RWPE1 (cell line): Measurements from ENCODE around the gene VEGFA.

Experiments
- CTCF ChIA-PET: fragments of 350-600 bp; sonication (Branson Sonifier 250); formaldehyde crosslinking; extraction: SDS; loops from one replicate; lab custom pipeline; 2021; lab: Yijun Ruan, JAX
- POLR2A ChIA-PET: fragments of 400-600 bp; formaldehyde crosslinking; extraction: SDS; loops from one replicate; lab custom pipeline; 2020; ENCODE audit warnings: antibody characterized with exemption; ENCODE audit not compliant: low non-redundant PET; lab: Yijun Ruan, JAX
- DNase-seq: peaks from one replicate; pipeline ENCODE4 v3.0.0; 2012; ENCODE audit warnings: low spot score
- H3K27ac ChIP-seq: fragments of 450-650 bp; 2 replicates; pipeline ENCODE4 v1.5.1; 2017
- CTCF ChIP-seq: fragments of 450-650 bp; conservative IDR thresholded peaks from 2 replicates; pipeline ENCODE4 v1.5.1; 2017; ENCODE audit warnings: low read depth, mild to moderate bottlenecking

The VEGFA gene

GRCh38 chr6:43768983-43769525, 957 bp upstream of the VEGFA start:
- POLR2A ChIA-PET, result interaction anchor here (1.0 to 1.7 kb wide), 3 partner anchors 44 to 182 kb away, joined by 4 to 7 read pairs (median 5); no protein-coding TSS in a partner anchor

DNA sequence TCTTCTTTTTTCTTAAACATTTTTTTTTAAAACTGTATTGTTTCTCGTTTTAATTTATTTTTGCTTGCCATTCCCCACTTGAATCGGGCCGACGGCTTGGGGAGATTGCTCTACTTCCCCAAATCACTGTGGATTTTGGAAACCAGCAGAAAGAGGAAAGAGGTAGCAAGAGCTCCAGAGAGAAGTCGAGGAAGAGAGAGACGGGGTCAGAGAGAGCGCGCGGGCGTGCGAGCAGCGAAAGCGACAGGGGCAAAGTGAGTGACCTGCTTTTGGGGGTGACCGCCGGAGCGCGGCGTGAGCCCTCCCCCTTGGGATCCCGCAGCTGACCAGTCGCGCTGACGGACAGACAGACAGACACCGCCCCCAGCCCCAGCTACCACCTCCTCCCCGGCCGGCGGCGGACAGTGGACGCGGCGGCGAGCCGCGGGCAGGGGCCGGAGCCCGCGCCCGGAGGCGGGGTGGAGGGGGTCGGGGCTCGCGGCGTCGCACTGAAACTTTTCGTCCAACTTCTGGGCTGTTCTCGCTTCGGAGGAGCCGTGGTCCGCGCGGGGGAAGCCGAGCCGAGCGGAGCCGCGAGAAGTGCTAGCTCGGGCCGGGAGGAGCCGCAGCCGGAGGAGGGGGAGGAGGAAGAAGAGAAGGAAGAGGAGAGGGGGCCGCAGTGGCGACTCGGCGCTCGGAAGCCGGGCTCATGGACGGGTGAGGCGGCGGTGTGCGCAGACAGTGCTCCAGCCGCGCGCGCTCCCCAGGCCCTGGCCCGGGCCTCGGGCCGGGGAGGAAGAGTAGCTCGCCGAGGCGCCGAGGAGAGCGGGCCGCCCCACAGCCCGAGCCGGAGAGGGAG, 580 bp downstream of the VEGFA start:
- peak; percentile 44 for DNase-seq
- ChIA-PET POLR2A (interaction anchor here (0.5 to 1.7 kb wide), 13 partner anchors 39 to 316 kb away, joined by 3 to 7 read pairs (median 3); no protein-coding TSS in a partner anchor), CTCF (interaction anchor here (0.6 to 4.0 kb wide), 17 partner anchors 27 to 870 kb away, joined by 3 to 37 read pairs (median 6); partner anchors contain the start of gene MRPS18A)
- H3K27ac ChIP-seq, result peak overlapping the region; percentile 93
- TF ChIP-seq CTCF, result no peak

More at GRCh38 chr6:43768983-43769525, 957 bp upstream of the VEGFA start:
- DNase-seq, result no peak
- CTCF ChIA-PET, result interaction anchor here (0.6 to 4.0 kb wide), 38 partner anchors 8 to 515 kb away, joined by 3 to 37 read pairs (median 4); no protein-coding TSS in a partner anchor
- H3K27ac ChIP-seq, result peak overlapping the region; percentile 93
- no peak for TF ChIP-seq CTCF

DNA sequence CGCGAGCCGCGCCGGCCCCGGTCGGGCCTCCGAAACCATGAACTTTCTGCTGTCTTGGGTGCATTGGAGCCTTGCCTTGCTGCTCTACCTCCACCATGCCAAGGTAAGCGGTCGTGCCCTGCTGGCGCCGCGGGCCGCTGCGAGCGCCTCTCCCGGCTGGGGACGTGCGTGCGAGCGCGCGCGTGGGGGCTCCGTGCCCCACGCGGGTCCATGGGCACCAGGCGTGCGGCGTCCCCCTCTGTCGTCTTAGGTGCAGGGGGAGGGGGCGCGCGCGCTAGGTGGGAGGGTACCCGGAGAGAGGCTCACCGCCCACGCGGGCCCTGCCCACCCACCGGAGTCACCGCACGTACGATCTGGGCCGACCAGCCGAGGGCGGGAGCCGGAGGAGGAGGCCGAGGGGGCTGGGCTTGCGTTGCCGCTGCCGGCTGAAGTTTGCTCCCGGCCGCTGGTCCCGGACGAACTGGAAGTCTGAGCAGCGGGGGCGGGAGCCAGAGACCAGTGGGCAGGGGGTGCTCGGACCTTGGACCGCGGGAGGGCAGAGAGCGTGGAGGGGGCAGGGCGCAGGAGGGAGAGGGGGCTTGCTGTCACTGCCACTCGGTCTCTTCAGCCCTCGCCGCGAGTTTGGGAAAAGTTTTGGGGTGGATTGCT, 1.3 kb downstream of the VEGFA start:
- POLR2A ChIA-PET, result interaction anchor here (0.5 to 0.9 kb wide), 4 partner anchors 46 to 316 kb away, joined by 3 to 6 read pairs (median 4); no protein-coding TSS in a partner anchor
- no peak for TF ChIP-seq CTCF
- peak; percentile 56 for DNase-seq
- CTCF ChIA-PET, result interaction anchor here (0.6 to 4.0 kb wide), 3 partner anchors 103 to 870 kb away, joined by 4 to 19 read pairs (median 18); no protein-coding TSS in a partner anchor
- H3K27ac ChIP-seq, result peak overlapping the region; percentile 93

GRCh38 chr6:43771858-43772680, 2.1 kb downstream of the VEGFA start:
- peak; percentile 75 for DNase-seq
- CTCF ChIA-PET, result interaction anchor here (0.5 to 3.5 kb wide), 7 partner anchors 32 to 307 kb away, joined by 3 to 33 read pairs (median 4); no protein-coding TSS in a partner anchor
- no peak for TF ChIP-seq CTCF
- POLR2A ChIA-PET, result interaction anchor here (0.9 kb wide), 1 partner anchor 47 kb away, joined by 3 read pairs; no protein-coding TSS in a partner anchor
- peak overlapping the region; percentile 93 for H3K27ac ChIP-seq

GRCh38 chr6:43772681-43773049, 2.7 kb downstream of the VEGFA start:
- POLR2A ChIA-PET, result interaction anchor here (0.9 kb wide), 1 partner anchor 48 kb away, joined by 3 read pairs; no protein-coding TSS in a partner anchor
- CTCF ChIA-PET, result interaction anchor here (0.5 to 3.5 kb wide), 15 partner anchors 14 to 384 kb away, joined by 3 to 33 read pairs (median 3); no protein-coding TSS in a partner anchor
- no peak for TF ChIP-seq CTCF
- no peak for DNase-seq
- peak overlapping the region; percentile 93 for H3K27ac ChIP-seq
